A549 (cell line): Measurements from ENCODE around the gene PDPK1.
"Not testable (repeated sequence)": the region's sequence is repeated elsewhere in the genome, so short reads cannot be mapped to it uniquely, and the experiment has no call there.

ENCODE experiments used
- CHD4 ChIP-seq: fragments of 200-600 bp; sonication (generic); IDR thresholded peaks from 2 replicates; pipeline ENCODE4 v1.6.1; 2016; ENCODE audit warnings: antibody characterized with exemption, mild to moderate bottlenecking, borderline replicate concordance
- HDAC2 ChIP-seq: fragments of 200-600 bp; sonication (generic); IDR thresholded peaks from 2 replicates; pipeline ENCODE4 v1.6.1; 2016
- TF ChIP-seq, protein P1 (sequence below): IDR thresholded peaks from 2 replicates; pipeline ENCODE4 v1.6.1; 2012
- TF ChIP-seq, protein P2 (sequence below): fragments of >200 bp; sonication (Bioruptor Twin); formaldehyde crosslinking; IDR thresholded peaks from 3 replicates; pipeline ENCODE4 v1.5.1; 2016

DNA sequence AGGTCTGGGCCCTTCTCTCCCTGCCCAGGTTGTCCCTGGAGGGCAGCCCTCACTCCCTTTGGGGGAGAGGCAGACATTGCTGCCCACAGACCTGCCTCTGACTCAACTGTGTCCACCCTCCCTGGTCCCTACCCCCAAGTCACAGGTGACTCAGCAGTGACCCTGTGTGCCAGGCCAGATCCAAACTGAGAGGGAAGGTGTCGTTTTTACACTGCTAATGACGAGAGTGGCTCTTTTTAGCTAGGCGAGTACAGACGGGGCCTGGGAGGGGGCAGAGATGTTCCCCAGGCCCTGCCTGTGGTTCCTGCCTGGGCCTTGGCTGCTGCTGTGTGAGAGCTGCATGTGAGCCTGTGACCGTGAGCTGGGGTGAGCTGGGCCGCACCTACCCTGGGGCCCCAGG lies 61.3 kb downstream of the PDPK1 start:
- TF ChIP-seq, protein P1, sequence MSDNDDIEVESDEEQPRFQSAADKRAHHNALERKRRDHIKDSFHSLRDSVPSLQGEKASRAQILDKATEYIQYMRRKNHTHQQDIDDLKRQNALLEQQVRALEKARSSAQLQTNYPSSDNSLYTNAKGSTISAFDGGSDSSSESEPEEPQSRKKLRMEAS, result not testable (repeated sequence)
- TF ChIP-seq, protein P2, sequence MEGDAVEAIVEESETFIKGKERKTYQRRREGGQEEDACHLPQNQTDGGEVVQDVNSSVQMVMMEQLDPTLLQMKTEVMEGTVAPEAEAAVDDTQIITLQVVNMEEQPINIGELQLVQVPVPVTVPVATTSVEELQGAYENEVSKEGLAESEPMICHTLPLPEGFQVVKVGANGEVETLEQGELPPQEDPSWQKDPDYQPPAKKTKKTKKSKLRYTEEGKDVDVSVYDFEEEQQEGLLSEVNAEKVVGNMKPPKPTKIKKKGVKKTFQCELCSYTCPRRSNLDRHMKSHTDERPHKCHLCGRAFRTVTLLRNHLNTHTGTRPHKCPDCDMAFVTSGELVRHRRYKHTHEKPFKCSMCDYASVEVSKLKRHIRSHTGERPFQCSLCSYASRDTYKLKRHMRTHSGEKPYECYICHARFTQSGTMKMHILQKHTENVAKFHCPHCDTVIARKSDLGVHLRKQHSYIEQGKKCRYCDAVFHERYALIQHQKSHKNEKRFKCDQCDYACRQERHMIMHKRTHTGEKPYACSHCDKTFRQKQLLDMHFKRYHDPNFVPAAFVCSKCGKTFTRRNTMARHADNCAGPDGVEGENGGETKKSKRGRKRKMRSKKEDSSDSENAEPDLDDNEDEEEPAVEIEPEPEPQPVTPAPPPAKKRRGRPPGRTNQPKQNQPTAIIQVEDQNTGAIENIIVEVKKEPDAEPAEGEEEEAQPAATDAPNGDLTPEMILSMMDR, result not testable (repeated sequence)
- TF ChIP-seq CHD4, HDAC2: not testable (repeated sequence)
